NCI-H2029 treated with DMSO at 0.1 percent for 48 hours (cell line): Measurements from ENCODE around the gene ALK.

Source experiments
- DNase-seq: peaks from one replicate; lab custom pipeline; 2025; lab: John Stamatoyannopoulos, UW

Gene ALK

DNA sequence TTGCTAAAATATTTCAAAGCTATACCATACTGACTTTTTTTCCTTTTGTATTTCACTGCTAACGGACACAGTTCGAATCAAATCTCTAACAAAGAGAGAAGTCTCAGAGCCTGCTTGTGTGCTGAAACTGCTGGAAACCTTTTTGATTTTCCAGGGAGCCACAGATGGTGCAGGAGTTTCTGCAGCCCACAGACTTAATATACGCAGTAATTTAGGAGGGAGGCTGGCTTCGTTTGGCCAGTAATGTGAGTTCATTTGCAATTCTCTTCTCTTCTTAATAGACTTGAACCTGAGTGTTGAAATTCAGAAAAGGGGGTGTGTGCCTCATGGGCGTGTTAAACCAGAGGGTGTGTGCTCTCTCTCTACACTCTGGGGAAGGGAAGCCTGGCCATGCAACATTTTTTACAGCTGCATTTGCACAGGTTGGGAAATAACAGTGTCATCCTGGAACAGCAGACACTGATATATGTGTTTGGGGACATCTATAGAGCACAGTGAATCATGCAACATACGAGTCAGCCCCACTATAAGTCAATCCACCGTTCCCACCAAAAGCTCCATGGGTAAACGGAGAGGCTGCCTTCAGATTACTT lies 473.2 kb downstream of the ALK start:
- DNase-seq = no peak

DNA sequence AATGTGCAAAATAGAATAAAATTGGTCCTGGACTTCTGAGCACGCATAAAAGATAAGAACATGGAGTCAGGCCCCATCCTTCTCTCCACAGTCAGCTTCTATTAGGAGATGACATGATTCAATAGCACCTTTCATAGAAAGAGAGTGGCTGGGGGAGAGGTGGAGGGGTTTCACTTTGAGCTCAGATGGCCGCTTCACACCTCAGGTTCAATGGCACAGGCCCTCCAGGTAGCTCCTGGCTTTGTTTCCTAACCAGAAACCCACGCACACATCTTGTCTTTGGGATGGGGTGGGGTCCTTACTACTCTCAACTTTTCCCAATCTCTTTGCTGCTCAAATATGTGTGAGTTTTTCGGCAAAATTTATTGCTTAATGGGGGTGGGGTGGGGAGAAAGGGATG lies 473.9 kb downstream of the ALK start:
- no peak for DNase-seq

- no peak for DNase-seq
These were observed 474.5 kb downstream of the ALK start for GRCh38 chr2:29446847-29447246.

GRCh38 chr2:29444150-29444549 lies 477.2 kb downstream of the ALK start:
- no peak for DNase-seq

- DNase-seq = peak; percentile 12
These were observed 477.8 kb downstream of the ALK start for GRCh38 chr2:29443627-29444026.

DNA sequence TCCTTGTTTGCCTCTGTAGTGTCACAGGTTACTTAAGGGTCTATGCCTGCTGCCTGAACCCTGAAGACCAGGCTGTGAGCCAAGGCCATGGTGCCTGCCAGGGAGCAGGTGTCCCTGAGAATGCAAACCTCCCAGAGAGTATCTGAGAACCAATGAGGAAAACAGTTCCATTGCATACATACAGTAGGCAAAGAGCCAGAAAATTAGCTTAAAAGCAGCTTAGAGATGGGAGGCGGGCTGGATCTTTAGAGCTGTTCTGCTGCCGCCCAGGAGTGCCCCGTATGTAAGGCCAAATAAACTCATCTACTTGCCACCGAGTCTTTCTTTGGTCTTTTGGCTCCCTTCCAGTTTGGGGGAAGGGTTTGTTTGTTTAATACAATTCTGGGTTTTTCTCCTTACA lies 478.2 kb downstream of the ALK start:
- peak; percentile 62 for DNase-seq

DNA sequence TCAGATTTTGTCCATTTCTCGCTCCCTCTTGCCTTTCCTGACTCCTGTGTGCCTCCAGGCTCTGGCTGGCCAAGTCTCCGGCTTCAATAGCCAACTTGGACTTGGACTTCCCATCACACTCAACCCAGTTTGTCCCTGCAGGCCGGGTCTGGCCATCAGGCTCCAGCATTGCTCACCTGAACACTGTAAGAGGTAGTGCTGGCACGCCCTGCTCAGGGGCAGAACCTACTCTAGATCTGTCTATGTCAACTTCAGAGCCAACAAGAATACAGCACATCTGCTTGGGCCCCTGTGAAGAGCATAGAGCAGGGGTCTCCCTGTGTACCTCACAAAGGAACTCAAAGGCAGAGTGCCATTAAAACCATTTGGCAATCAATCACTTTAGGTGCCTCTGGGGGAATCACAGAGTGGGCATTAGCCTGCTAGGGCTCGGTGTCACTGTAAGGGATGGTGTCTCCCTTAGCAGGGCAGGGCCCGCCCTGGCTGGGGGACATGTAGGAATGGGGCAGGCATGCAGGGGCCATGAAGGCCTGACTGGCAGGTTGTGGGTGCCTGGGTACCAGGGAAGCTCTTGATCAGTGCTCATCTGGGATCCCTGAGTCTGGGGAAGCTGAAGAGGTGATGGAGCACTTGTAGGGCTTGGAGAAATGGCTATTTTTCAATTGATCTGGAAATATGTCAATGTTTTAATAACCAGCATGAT lies 480.3 kb downstream of the ALK start:
- no peak for DNase-seq

DNA sequence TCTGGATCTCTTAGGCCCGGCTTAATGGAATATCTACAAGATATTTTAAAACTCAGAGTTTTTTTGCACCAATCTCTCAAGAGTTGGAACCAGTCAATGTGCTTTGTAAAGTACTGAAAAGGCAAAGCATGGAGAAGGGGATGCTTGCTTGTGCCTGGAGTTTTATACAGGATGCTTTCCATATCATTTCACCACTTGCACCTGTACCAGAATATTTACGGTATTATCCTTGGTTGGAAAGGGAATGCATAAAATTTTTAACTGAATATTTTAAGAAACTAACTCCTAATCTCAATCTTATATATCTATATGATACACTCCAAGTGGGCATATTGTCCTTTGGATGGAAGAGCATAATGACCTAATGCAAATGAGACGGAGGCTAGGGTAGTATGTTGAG lies 487.5 kb downstream of the ALK start:
- DNase-seq = no peak

- DNase-seq = no peak
These were observed 488.3 kb downstream of the ALK start for GRCh38 chr2:29433128-29433527.

- no peak for DNase-seq
These were observed 489.9 kb downstream of the ALK start for GRCh38 chr2:29431485-29431884.

- peak; percentile 23 for DNase-seq
These were observed 490.8 kb downstream of the ALK start for GRCh38 chr2:29430382-29431112.

DNA sequence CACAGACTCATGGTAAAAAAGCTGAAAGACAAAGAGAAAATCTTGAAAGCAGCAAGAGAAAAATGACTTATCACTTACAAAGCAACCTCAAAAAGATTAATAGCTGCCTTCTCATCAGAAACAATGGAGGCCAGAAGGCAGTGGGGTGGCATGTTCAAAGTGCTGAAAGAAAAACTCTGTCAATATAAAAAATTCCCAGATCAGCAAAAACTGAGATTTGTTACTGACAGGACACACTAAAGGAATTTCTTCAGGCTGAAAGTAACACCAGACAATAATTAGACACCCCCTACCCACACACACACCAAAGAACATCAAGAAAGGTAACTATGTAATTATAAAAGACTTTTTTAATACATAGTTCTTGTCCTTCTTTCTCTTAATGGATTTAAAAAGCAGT lies 495.0 kb downstream of the ALK start:
- no peak for DNase-seq

DNA sequence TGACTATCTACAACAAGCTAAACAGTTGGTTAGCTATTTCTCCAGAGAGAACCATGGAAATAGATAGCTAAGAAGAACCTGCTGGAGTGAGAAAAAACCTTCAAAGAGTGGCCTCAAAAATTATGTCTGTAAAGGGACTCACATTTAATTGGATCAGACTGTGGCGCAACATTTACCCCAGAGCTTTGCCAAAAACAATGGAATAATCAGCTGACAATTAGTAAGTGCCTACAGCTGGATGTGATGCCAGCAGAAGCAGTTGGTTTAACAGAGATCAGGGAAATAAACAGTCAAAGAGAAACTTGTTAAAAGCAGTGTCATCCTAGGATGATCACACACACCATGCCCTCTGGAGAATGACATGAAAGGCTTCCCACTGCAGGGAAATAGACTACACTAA lies 495.5 kb downstream of the ALK start:
- DNase-seq = no peak

- DNase-seq = no peak
These were observed 498.2 kb downstream of the ALK start for GRCh38 chr2:29423061-29423666.

GRCh38 chr2:29420999-29421782 lies 500.2 kb downstream of the ALK start:
- DNase-seq = peak; percentile 15

DNA sequence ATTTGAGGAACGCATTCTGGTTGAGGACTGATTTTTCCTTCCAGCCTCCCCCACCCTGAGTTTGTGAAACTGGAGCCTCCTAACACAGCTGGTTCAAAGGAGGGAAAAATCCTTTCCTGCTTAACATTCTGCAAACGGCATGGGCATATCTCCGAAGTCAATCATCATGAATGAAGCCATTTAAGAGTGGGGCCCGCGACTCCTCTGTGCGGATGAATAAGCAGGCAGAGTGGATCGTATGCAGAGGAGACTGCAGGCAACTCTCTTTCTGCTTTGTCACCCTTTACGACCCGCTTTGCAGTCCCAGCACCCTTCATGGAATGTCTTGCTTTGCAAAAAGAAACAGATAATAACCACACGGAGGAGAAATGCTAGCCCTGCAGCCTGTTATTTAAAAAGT lies 500.9 kb downstream of the ALK start:
- no peak for DNase-seq

GRCh38 chr2:29417630-29418029 lies 503.8 kb downstream of the ALK start:
- no peak for DNase-seq

GRCh38 chr2:29412197-29412925 lies 509.0 kb downstream of the ALK start:
- no peak for DNase-seq

- no peak for DNase-seq
These were observed 515.7 kb downstream of the ALK start for GRCh38 chr2:29405707-29406106.

- no peak for DNase-seq
These were observed 516.1 kb downstream of the ALK start for GRCh38 chr2:29405266-29405665.

DNA sequence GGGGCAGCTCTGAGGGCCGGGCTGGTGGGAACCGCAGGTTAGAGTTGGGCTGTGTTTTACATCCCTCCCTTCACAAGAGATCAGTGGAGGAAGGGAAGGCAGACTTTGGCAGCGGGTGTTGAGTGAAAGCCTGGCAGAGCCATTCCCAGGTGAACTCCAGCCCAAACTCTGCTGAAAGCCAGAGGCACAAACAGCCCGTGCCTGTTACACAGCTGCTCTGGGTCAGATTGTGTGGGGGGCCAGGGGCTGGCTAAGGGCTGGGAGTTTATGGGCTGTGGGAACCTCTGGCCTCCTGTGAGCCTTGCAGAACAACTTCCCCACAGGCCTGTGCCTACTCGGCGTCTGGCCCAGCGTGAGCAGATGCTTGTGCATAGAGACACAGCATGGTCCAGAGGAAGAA lies 519.4 kb downstream of the ALK start:
- DNase-seq = no peak
